Neural cell (in vitro differentiated cells): ENCODE data around the gene PLA2G2D.

Experiments
- EP300 ChIP-seq: fragments of 450-650 bp; conservative IDR thresholded peaks from 2 replicates; pipeline ENCODE4 v1.6.1; 2014; ENCODE audit warnings: antibody characterized with exemption, mild to moderate bottlenecking, moderate library complexity; ENCODE audit not compliant: poor library complexity, severe bottlenecking
- EZH2 ChIP-seq: fragments of 200-600, 300-800 bp; shearing (Covaris generic), sonication (generic); IDR thresholded peaks from 2 replicates; pipeline ENCODE4 v1.6.1; 2014; ENCODE audit warnings: antibody characterized with exemption, low read length, borderline replicate concordance, mild to moderate bottlenecking; ENCODE audit not compliant: insufficient read depth, poor library complexity, severe bottlenecking
- MXI1 ChIP-seq: fragments of 450-650 bp; conservative IDR thresholded peaks from 2 replicates; pipeline ENCODE4 v1.6.1; 2014; ENCODE audit warnings: antibody characterized with exemption, mild to moderate bottlenecking; ENCODE audit not compliant: poor library complexity, severe bottlenecking
- POLR2AphosphoS5 ChIP-seq: IDR thresholded peaks from 2 replicates; pipeline ENCODE4 v1.6.1; 2012
- TAF1 ChIP-seq: IDR thresholded peaks from 2 replicates; pipeline ENCODE4 v1.6.1; 2012; ENCODE audit warnings: low read depth
- TF ChIP-seq, protein P1 (sequence below): fragments of 450-650 bp; IDR thresholded peaks from 2 replicates; pipeline ENCODE4 v1.5.1; 2014; ENCODE audit warnings: antibody characterized with exemption, mild to moderate bottlenecking, moderate library complexity; ENCODE audit not compliant: poor library complexity, severe bottlenecking

DNA sequence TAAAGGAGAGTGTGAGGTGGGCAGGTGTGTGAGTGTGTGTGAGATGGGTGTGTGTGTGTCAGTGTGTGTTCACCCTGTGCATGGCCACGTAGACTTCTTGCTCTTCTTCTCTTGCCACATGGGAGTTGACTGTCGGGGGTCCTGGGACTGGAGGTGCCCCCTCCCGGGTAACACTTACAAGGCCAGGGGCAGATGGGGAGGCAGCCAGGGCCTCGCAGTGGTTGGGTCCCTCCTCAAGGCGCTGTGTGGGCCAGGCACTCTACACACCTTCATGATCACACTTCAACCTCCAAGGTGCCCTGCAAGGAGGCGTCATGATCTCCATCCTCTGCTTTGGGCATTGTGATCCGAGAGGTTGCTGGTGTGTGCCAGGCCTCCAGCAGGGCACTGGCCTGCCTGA is 22.1 kb upstream of the PLA2G2D start:
- TF ChIP-seq, protein P1, sequence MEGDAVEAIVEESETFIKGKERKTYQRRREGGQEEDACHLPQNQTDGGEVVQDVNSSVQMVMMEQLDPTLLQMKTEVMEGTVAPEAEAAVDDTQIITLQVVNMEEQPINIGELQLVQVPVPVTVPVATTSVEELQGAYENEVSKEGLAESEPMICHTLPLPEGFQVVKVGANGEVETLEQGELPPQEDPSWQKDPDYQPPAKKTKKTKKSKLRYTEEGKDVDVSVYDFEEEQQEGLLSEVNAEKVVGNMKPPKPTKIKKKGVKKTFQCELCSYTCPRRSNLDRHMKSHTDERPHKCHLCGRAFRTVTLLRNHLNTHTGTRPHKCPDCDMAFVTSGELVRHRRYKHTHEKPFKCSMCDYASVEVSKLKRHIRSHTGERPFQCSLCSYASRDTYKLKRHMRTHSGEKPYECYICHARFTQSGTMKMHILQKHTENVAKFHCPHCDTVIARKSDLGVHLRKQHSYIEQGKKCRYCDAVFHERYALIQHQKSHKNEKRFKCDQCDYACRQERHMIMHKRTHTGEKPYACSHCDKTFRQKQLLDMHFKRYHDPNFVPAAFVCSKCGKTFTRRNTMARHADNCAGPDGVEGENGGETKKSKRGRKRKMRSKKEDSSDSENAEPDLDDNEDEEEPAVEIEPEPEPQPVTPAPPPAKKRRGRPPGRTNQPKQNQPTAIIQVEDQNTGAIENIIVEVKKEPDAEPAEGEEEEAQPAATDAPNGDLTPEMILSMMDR: no peak
- TF ChIP-seq EZH2 (no peak), EP300 (no peak), TAF1 (no peak), POLR2AphosphoS5 (no peak), MXI1 (no peak)
